Mesothelial cell of epicardium (in vitro differentiated cells): Measurements from ENCODE around the gene APBA3. TPM values are rescaled to one million over a fixed set of nuclear protein-coding genes. Genes with fewer than 3 reads are reported as not detected.

Experiments
- DNase-seq, 2 experiments: peaks; one replicate each; pipeline ENCODE4 v3.0.0; 2021; ENCODE audit warnings: low spot score in 2 of 2; ENCODE audit not compliant: unreplicated experiment in 2 of 2
- H3K27ac Mint-ChIP-seq: 2 replicates; pipeline ENCODE4 v1.8.0; 2021; ENCODE audit warnings: mixed read lengths
- H3K27me3 Mint-ChIP-seq: 2 replicates; pipeline ENCODE4 v1.8.0; 2021; ENCODE audit warnings: low read depth, mixed read lengths
- H3K36me3 Mint-ChIP-seq: 2 replicates; pipeline ENCODE4 v1.8.0; 2021; ENCODE audit warnings: mixed read lengths
- H3K4me1 Mint-ChIP-seq: 2 replicates; pipeline ENCODE4 v1.8.0; 2021; ENCODE audit warnings: mixed read lengths
- H3K4me3 Mint-ChIP-seq: 2 replicates; pipeline ENCODE4 v1.8.0; 2021; ENCODE audit warnings: mild to moderate bottlenecking, moderate library complexity, mixed read lengths
- H3K9me3 Mint-ChIP-seq: 2 replicates; pipeline ENCODE4 v1.8.0; 2021; ENCODE audit warnings: mixed read lengths
- CTCF ChIP-seq: fragments of 200-600 bp; sonication (generic); IDR thresholded peaks from one replicate; pipeline ENCODE4 v1.5.0; 2021; ENCODE audit warnings: antibody characterized with exemption; ENCODE audit not compliant: unreplicated experiment
- total RNA-seq: library from RNA; stranded (reverse); gene quantifications from 3 replicates; pipeline ENCODE4 v1.2.1, GENCODE V29; 2021

The APBA3 gene
- total RNA-seq, result 22.1 to 25.2 TPM (median 23.5 TPM) in 3 replicates

GRCh38 chr19:3761382-3762129 lies at the start of gene APBA3:
Gene APBA3, minus strand, starts transcription at chr19:3761692. Its CDS starts 1,428 bp downstream, at chr19:3760264.
- no peaks in the 10 kb centered on the region for H3K27me3 Mint-ChIP-seq
- H3K4me1 Mint-ChIP-seq, result peaks cover 15% of the 10 kb centered on the region
- TF ChIP-seq CTCF, result peak; percentile 79
- H3K4me3 Mint-ChIP-seq, result peak within 1 kb of the TSS; percentile 97
- peaks cover 10% of the 10 kb centered on the region for H3K36me3 Mint-ChIP-seq
- peak within 1 kb of the TSS; percentile 99 for H3K27ac Mint-ChIP-seq
- DNase-seq, result peak; percentile 90 to 98
- no peaks in the 10 kb centered on the region for H3K9me3 Mint-ChIP-seq

- peaks cover 2% of the 10 kb centered on the region for H3K27me3 Mint-ChIP-seq
- H3K27ac Mint-ChIP-seq, result no peak overlapping the region
- H3K36me3 Mint-ChIP-seq, result no peaks in the 10 kb centered on the region
- H3K4me3 Mint-ChIP-seq, result no peak overlapping the region
- no peaks in the 10 kb centered on the region for H3K4me1 Mint-ChIP-seq
- DNase-seq, result no peak
- no peaks in the 10 kb centered on the region for H3K9me3 Mint-ChIP-seq
- TF ChIP-seq CTCF, result no peak
These were observed 49.3 kb upstream of the APBA3 start for GRCh38 chr19:3810708-3811355.

GRCh38 chr19:3809881-3810707 lies 48.6 kb upstream of the APBA3 start:
- H3K27ac Mint-ChIP-seq, result no peak overlapping the region
- DNase-seq, result no peak
- H3K4me3 Mint-ChIP-seq, result no peak overlapping the region
- no peaks in the 10 kb centered on the region for H3K36me3 Mint-ChIP-seq
- TF ChIP-seq CTCF, result no peak
- no peaks in the 10 kb centered on the region for H3K4me1 Mint-ChIP-seq
- peaks cover 4% of the 10 kb centered on the region for H3K27me3 Mint-ChIP-seq
- no peaks in the 10 kb centered on the region for H3K9me3 Mint-ChIP-seq

GRCh38 chr19:3808420-3809143 lies 47.1 kb upstream of the APBA3 start:
- Mint-ChIP-seq H3K4me3 (no peak overlapping the region), H3K4me1 (no peaks in the 10 kb centered on the region), H3K27me3 (peaks cover 8% of the 10 kb centered on the region), H3K27ac (no peak overlapping the region), H3K36me3 (no peaks in the 10 kb centered on the region), H3K9me3 (no peaks in the 10 kb centered on the region)
- DNase-seq, result no peak
- no peak for TF ChIP-seq CTCF
